Measurements from ENCODE around the gene NDST1.

The NDST1 gene

DNA sequence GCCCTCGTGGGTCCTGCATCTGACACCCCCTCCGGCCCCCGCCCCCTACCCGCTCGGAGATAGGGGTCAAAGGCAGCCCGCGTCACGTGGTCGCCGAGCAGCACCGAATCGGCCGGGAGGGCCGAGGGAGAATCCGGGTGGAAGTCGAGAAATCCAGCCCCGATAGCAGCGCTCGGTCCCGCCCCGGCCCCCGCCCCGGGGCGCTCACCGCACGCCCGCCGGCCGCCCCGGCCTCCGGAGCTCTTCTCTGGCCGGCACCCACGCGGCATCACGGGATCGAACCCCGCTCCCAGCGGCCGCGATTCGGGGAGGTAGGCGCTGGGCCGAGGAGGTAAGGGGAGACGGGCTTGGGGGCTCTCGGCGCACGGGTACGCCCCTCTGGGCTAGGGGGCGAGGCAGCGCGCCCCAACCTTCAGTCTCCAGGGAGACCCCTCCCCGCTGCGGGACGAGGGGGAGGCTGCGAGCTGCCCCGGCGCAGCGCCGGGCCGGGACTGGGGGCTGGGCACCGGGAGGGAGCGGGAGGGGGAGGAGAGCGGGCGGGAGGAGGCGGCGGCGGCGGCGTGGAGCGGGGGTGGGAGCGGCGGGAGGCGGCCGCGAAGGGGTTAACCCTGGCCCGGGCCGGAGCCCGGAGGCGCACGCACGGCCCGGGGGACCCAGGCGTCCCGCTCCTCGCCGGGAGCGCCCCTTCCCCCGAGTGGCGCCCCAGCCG, 22.1 kb upstream of the NDST1 start:
- TF ChIP-seq, protein P1, sequence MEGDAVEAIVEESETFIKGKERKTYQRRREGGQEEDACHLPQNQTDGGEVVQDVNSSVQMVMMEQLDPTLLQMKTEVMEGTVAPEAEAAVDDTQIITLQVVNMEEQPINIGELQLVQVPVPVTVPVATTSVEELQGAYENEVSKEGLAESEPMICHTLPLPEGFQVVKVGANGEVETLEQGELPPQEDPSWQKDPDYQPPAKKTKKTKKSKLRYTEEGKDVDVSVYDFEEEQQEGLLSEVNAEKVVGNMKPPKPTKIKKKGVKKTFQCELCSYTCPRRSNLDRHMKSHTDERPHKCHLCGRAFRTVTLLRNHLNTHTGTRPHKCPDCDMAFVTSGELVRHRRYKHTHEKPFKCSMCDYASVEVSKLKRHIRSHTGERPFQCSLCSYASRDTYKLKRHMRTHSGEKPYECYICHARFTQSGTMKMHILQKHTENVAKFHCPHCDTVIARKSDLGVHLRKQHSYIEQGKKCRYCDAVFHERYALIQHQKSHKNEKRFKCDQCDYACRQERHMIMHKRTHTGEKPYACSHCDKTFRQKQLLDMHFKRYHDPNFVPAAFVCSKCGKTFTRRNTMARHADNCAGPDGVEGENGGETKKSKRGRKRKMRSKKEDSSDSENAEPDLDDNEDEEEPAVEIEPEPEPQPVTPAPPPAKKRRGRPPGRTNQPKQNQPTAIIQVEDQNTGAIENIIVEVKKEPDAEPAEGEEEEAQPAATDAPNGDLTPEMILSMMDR (conservative IDR thresholded peaks at IDR 0.05): no peak
- no peak for TF ChIP-seq ZFX (IDR thresholded peaks at IDR 0.05)
- H3K27ac ChIP-seq: peak overlapping the region; percentile 99

DNA sequence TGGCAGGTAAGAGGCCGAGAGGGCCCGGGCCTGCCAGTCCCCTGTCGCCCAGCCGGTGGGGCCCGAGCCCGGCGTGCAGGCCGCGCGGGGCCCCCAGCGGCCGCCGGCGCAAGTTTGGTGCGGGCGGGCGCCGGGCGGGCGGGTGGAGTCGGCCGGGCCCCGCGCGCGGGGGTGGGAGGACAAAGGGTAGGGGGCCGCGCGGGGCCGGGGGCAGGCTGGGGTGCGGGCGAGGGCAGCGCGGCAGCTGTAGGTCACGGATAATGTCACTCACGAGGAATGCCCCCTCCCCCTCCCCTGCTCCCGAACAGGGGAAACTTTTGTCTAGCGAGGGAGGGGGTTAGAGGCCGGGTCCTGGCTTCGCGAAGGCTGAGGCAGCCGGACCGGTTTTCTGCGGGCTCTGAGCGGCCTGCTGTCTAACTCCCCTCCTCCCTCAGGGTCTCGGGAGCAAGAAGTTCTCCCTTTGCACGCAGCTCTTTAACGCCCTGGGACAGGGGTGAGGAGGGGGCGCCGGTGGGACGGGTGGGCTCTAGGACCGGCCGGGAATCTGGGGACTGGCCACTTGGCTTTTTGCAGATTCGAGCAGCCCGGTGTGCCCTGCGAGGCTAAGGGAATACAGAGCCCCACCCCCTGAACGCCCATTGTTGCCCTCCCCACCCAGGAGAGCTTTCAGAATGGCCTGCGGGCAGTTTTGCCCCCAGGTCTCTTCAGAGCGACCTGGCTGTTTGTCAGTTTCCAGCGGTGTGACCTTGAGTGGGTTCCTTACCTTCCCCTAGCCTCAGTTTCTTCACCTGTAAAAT, 21.3 kb upstream of the NDST1 start:
- H3K27ac ChIP-seq: peak overlapping the region; percentile 99
- TF ChIP-seq, protein P1 (conservative IDR thresholded peaks at IDR 0.05): no peak
- peak; percentile 98 for TF ChIP-seq ZFX (IDR thresholded peaks at IDR 0.05)

DNA sequence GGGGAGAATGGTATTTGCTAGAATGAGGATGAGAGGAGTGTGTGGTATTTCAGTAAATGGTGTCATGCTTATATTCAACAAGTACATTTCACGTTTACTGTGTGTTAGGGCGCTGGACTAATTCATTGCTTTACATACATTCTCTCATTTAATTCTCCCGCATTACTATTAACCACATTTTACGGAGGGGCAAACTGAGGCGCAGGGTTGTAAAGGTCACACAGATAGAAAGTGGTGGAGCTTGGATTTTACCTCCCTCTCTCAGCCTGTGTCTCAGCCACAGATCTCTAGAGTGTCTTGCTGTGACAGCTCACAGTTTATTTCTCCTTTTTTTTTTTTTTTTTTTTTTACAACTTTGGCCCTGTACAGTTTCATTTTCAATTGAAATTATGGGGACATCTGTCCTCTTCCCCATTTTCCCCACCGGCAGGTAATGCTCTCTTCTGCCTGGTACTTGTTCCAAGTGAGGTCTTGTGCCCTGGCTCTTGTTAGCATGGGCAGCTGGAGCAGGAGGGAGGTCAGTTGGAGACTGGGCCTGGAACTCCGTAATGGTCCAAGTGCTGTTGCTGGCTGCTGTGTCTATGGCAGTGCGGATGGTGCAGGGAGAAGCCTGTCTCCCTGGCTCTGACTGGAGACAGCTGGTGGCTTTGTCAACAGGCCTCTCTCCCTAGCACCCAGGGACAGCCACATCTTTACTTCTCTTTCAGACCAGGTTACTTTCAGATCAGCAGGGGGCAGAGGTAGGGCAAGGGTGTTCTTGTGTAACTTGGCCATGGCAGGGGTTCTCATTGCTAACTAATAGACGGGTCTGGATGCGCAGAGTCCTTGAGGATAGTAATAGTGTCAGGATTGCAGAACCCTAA, 20.5 kb upstream of the NDST1 start:
- H3K27ac ChIP-seq: peak overlapping the region; percentile 99
- TF ChIP-seq, protein P1 (conservative IDR thresholded peaks at IDR 0.05): no peak
- no peak for TF ChIP-seq ZFX (IDR thresholded peaks at IDR 0.05)

DNA sequence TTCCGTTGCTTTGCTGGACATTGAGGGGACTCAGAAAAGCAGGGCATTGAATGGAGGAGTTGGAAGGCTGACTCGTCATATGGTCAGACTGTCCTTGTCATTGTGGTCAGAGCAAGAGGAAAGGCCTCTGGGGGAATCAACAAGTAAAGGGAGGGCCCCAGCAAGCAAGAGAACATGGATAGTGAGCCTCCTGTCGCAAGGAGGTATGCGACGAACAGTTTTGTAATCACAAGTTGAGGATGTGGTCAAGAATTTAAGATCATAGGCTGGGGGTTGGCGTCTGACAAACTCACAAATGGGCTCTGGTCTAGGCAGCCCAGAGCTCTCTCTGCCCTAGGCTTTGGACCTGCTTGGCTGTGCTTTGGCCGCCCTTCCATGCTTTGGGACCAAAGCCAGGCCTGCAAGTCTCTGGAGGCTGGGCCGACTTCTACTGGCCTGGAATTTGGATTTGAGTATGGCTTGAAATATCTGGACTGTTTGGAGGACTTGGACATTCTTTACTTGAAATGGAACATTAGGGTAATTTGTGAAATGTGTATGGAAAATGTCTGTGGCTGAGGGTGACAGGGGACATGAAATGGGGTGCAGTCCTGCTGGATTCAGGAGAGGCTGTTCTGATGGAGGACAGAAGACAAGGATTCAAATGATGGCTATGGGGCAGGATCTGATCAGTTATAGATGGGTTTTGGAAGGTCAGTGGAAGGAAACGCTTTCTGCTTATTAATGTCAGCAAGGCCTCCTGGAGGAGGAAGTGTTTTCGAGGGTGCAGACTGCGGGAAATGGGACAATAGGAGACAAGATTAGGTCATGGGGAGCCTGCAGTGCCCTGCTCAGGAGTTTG, 19.2 kb upstream of the NDST1 start:
- peak overlapping the region; percentile 99 for H3K27ac ChIP-seq
- no peak for TF ChIP-seq ZFX (IDR thresholded peaks at IDR 0.05)
- TF ChIP-seq, protein P1 (conservative IDR thresholded peaks at IDR 0.05): no peak

DNA sequence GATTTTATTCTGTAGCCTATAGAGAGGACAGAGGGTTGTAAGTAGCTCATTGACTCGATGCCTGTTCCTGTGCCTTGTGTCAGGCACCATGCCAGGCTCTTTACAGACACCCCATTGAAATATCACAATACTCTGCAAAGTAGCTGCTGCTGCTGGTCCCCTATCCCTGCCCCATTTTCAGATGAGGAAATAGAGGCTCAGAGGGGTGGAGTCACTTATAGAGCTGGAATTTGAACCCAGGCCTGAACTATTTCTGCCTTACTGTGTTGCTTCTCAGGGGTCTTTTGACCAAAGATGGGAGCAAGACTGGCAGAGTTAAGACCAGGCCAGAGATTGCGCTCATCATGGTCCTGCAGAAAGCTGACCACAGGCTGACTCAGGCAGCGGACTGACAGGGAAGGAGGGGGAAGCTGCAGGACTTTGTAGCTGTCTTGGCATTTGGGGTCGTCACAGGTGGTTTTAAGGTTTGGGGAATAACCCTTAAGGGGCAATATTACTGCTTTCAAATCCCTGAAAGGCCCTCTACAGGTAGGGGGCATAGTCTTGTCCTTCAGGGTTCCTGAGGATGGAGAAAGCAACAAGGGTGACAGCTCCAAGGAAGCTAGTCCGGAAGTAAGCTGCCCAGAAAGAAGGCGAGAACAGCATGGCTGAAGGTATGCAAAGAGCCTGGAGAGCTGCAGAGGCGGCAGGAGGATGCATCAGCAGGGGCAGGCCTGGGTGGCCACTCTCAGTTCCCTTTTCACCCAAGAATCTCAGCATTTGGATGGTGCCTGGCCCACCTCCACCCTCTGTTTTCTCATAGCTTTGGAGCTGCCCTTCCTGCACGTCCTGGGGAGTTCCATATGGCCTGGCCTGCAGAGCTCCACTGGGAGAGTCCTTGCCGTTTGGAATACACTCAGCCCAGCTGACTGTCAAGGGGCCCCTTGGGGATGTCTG, 18.3 kb upstream of the NDST1 start:
- H3K27ac ChIP-seq: peak overlapping the region; percentile 99; the same call in 1 of the 2 replicates
- TF ChIP-seq, protein P1 (conservative IDR thresholded peaks at IDR 0.05): no peak
- no peak for TF ChIP-seq ZFX (IDR thresholded peaks at IDR 0.05)

DNA sequence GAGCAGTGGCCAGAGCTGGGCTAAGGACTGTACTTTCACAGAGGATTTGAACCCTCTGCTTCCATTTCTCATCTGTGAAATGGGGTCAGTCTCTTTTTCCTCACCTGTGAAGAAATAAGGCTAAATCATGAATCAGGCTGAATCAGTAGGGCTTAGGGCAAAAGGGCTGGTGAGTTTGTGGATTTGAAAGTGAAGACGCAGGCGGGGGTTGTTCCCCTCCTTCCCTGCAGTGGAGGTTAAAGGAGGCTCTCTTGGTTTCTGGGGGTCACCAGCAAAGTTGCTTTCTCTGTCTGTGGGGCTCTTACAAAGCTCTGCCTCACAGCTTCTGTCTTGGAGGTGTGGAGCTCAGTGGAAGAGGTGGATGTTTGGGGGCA, 17.6 kb upstream of the NDST1 start:
- H3K27ac ChIP-seq: no peak overlapping the region
- no peak for TF ChIP-seq ZFX (IDR thresholded peaks at IDR 0.05)
- TF ChIP-seq, protein P1 (conservative IDR thresholded peaks at IDR 0.05): no peak
